ENCODE data around the gene VOPP1.

VOPP1 gene

GRCh38 chr7:55535617-55536016 is 36.7 kb downstream of the VOPP1 start:
- H3K4me3 ChIP-seq = no peak overlapping the region
- no peak for DNase-seq (ENCODE audit: low spot score)
- H3K27ac ChIP-seq = peak overlapping the region in 1 of 2 donors; percentile 5
- no peak for TF ChIP-seq CTCF (IDR thresholded peaks at IDR 0.05)

DNA sequence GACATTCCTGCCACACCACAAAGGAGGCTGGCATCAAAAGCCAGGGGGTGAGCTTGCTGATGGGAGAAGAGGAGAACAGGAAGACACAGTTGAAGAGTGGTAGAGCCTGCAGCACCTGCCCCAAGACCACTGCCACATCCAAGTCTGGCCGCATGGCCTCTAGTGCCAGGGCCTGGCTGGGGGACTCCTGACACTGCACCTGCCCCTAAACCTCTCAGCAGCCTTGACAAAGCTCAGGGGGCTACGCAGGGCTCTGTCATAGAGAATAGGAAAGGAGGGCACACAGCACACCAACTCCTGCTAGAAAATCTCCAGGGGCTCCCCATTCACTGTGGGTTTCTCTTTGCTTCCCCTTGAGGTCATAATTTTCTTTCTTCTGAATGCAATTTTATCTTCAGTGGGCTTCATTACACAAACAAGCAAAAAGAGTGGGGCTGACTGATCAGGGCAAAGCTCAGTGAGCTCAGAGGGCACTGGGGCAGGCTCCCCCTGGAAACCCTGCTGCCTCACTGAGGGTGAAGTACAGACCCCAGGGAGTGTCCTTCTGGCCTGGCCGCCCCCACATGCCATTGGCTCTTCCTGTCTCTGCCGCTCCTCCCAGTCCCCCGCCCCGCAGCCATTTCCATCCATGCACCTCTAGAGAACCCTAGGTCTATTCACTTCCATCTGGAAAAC is 37.2 kb downstream of the VOPP1 start:
- H3K27ac ChIP-seq = peak overlapping the region in 1 of 2 donors; percentile 77
- no peak overlapping the region for H3K4me3 ChIP-seq
- no peak for TF ChIP-seq CTCF (IDR thresholded peaks at IDR 0.05)
- no peak for DNase-seq (ENCODE audit: low spot score)

- Histone ChIP-seq H3K27ac (peak overlapping the region in 1 of 2 donors; percentile 77), H3K4me3 (no peak overlapping the region)
- TF ChIP-seq CTCF (IDR thresholded peaks at IDR 0.05) = no peak
- no peak for DNase-seq (ENCODE audit: low spot score)
Observed at GRCh38 chr7:55534262-55534915, 37.9 kb downstream of the VOPP1 start.

- Histone ChIP-seq H3K4me3 (no peak overlapping the region), H3K27ac (peak overlapping the region in 1 of 2 donors; percentile 66)
- no peak for TF ChIP-seq CTCF (IDR thresholded peaks at IDR 0.05)
- DNase-seq (ENCODE audit: low spot score) = no peak
Observed at GRCh38 chr7:55533729-55534080, 38.6 kb downstream of the VOPP1 start.

- TF ChIP-seq CTCF (IDR thresholded peaks at IDR 0.05) = no peak
- Histone ChIP-seq H3K4me3 (no peak overlapping the region), H3K27ac (peak overlapping the region in 1 of 2 donors; percentile 66)
- DNase-seq (ENCODE audit: low spot score) = no peak
Observed at GRCh38 chr7:55533050-55533728, 39.1 kb downstream of the VOPP1 start.

GRCh38 chr7:55532150-55532917 is 40.0 kb downstream of the VOPP1 start:
- no peak overlapping the region for H3K4me3 ChIP-seq
- no peak for TF ChIP-seq CTCF (IDR thresholded peaks at IDR 0.05)
- no peak for DNase-seq (ENCODE audit: low spot score)
- peak overlapping the region in 1 of 2 donors; percentile 60 for H3K27ac ChIP-seq

Data from coronary artery (tissue), 2 donors.